PC-9 (cell line): ENCODE measurements around the gene FOXD1. TPM values are rescaled to one million over a fixed set of nuclear protein-coding genes. Genes with fewer than 3 reads are reported as not detected.

Source experiments
- BruUV-seq: library from RNA; stranded (reverse); fragments of 400-500 nt; replicated peaks from 2 replicates; lab custom pipeline; 2021; lab: Mats Ljungman, UMichigan
- CTCF ChIA-PET: fragments of 300-600 bp; sonication (Branson Sonifier 250); formaldehyde crosslinking; loops from one replicate; lab custom pipeline; 2022; ENCODE audit warnings: antibody characterized with exemption; lab: Charles Lee
- POLR2A ChIA-PET: fragments of 300-600 bp; sonication (Branson Sonifier 250); formaldehyde crosslinking; loops from one replicate; lab custom pipeline; 2022; ENCODE audit warnings: antibody characterized with exemption; ENCODE audit not compliant: unreplicated experiment; lab: Charles Lee
- DNase-seq, 2 experiments: peaks; one replicate each; pipeline versions ENCODE4 v3.0.0 to v3.0.0-alpha.2; 2015 to 2022; ENCODE audit warnings: mixed read lengths in 1 of 2
- H2AFZ ChIP-seq: fragments of 200-600 bp; sonication (generic); 2 replicates; pipeline ENCODE4 v1.8.1; 2017; ENCODE audit warnings: antibody characterized with exemption
- H3F3A ChIP-seq: fragments of 200-600 bp; sonication (generic); 2 replicates; pipeline ENCODE4 v1.8.1; 2017; ENCODE audit warnings: antibody characterized with exemption, mild to moderate bottlenecking, low read depth; ENCODE audit not compliant: insufficient read depth
- H3K27ac ChIP-seq: fragments of 200-600 bp; sonication (generic); 2 replicates; pipeline ENCODE4 v1.6.1; 2016; ENCODE audit warnings: mixed run types
- H3K27me3 ChIP-seq: fragments of 200-600 bp; sonication (generic); 2 replicates; pipeline ENCODE4 v1.6.1; 2016; ENCODE audit warnings: low read depth, mixed run types; ENCODE audit not compliant: insufficient read depth
- H3K36me3 ChIP-seq: fragments of 200-600 bp; sonication (generic); 2 replicates; pipeline ENCODE4 v1.6.1; 2016; ENCODE audit warnings: low read depth, mixed run types
- H3K4me1 ChIP-seq: fragments of 200-600 bp; sonication (generic); replicated peaks from 2 replicates; pipeline ENCODE4 v1.6.1; 2016; ENCODE audit warnings: mixed run types; ENCODE audit not compliant: insufficient read depth
- H3K4me2 ChIP-seq: fragments of 200-600 bp; sonication (generic); 2 replicates; pipeline ENCODE4 v1.6.1; 2017; ENCODE audit warnings: mixed run types
- H3K4me3 ChIP-seq: fragments of 200-600 bp; sonication (generic); 2 replicates; pipeline ENCODE4 v1.6.1; 2016; ENCODE audit warnings: mixed run types
- H3K79me2 ChIP-seq: fragments of 200-600 bp; sonication (generic); 2 replicates; pipeline ENCODE4 v1.6.1; 2017; ENCODE audit warnings: low read depth, mixed run types
- H3K9me2 ChIP-seq: fragments of 200-600 bp; sonication (generic); 2 replicates; pipeline ENCODE4 v1.8.1; 2017; ENCODE audit warnings: mild to moderate bottlenecking; ENCODE audit not compliant: insufficient read depth
- H3K9me3 ChIP-seq: fragments of 200-600 bp; sonication (generic); 2 replicates; pipeline ENCODE4 v1.8.1; 2016; ENCODE audit warnings: low read depth; ENCODE audit not compliant: insufficient read depth
- H4K20me1 ChIP-seq: fragments of 200-600 bp; sonication (generic); 2 replicates; pipeline ENCODE4 v1.8.1; 2017; ENCODE audit not compliant: insufficient read depth
- EZH2 ChIP-seq: fragments of 200-600 bp; sonication (generic); IDR thresholded peaks from 2 replicates; pipeline ENCODE4 v1.8.0; 2017; ENCODE audit warnings: antibody characterized with exemption, low read depth
- intact Hi-C: fragments of 100-400 bp; cut with micrococcal nuclease; formaldehyde crosslinking; loops from one replicate; pipeline ENCODE4 v1.10.0; 2022; ENCODE audit not compliant: unreplicated experiment
- total RNA-seq: library from RNA; stranded (reverse); gene quantifications from 2 replicates; pipeline ENCODE4 v1.2.3, GENCODE V29; 2021
- TF ChIP-seq, protein P1 (sequence below): fragments of 200-600 bp; sonication (generic); conservative IDR thresholded peaks from 2 replicates; pipeline ENCODE4 v1.6.1; 2017; ENCODE audit warnings: mixed run types, antibody characterized with exemption, mild to moderate bottlenecking, moderate library complexity

Gene FOXD1
- total RNA-seq, 1 experiment from 2014 or later = 4.1 TPM

DNA sequence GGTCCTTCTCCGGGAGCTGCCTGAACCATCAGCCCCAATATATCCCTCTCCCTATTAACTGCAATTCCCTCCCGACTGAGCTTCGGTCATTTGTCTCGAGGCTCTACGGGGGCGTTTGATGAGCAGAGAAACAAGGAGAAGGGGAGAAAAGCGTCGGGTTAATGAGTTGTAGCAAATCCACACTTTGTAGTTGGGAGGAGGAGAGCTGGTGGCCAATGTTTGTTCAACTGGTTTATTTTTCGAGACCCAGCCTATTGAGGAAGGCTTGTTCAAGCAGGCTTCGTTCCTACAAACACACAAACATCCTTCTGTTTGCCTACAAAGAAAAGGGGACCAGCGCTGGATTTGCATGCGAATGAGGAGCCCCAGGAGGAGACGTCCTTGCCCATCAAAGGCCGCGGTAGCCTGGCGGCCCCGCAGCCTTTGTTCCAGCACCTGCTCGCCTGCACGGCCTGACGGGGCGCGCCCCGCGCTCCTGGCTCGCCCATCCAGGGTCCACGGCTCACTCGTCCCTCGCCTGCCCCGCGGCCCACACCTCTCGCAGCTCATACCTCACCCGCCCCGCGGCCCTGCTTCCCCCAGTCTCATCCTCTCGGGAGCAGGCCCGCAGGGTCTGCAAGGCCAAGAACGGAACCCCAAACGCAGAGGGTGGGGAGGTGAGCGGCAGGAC is 4.6 kb downstream of the FOXD1 start:
- DNase-seq = no peak
- H3K27ac ChIP-seq = no peak overlapping the region
- POLR2A ChIA-PET = no interaction called here
- peaks cover 23% of the 10 kb centered on the region for H3K79me2 ChIP-seq
- no peaks in the 10 kb centered on the region for H3K9me2 ChIP-seq
- no peak for TF ChIP-seq EZH2
- TF ChIP-seq, protein P1, sequence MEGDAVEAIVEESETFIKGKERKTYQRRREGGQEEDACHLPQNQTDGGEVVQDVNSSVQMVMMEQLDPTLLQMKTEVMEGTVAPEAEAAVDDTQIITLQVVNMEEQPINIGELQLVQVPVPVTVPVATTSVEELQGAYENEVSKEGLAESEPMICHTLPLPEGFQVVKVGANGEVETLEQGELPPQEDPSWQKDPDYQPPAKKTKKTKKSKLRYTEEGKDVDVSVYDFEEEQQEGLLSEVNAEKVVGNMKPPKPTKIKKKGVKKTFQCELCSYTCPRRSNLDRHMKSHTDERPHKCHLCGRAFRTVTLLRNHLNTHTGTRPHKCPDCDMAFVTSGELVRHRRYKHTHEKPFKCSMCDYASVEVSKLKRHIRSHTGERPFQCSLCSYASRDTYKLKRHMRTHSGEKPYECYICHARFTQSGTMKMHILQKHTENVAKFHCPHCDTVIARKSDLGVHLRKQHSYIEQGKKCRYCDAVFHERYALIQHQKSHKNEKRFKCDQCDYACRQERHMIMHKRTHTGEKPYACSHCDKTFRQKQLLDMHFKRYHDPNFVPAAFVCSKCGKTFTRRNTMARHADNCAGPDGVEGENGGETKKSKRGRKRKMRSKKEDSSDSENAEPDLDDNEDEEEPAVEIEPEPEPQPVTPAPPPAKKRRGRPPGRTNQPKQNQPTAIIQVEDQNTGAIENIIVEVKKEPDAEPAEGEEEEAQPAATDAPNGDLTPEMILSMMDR = no peak
- peaks cover under 1% of the 10 kb centered on the region; the same call in 1 of the 2 replicates for H3F3A ChIP-seq
- no peaks in the 10 kb centered on the region for H3K9me3 ChIP-seq
- no peaks in the 10 kb centered on the region for H3K36me3 ChIP-seq
- peaks cover 13% of the 10 kb centered on the region for H3K4me1 ChIP-seq
- H3K4me3 ChIP-seq = no peak overlapping the region
- BruUV-seq = no TSS peak
- no peak overlapping the region for H2AFZ ChIP-seq
- H4K20me1 ChIP-seq = no peaks in the 10 kb centered on the region
- H3K4me2 ChIP-seq = no peak overlapping the region
- H3K27me3 ChIP-seq = no peaks in the 10 kb centered on the region
- intact Hi-C loops = no loop called here
- CTCF ChIA-PET = no interaction called here

DNA sequence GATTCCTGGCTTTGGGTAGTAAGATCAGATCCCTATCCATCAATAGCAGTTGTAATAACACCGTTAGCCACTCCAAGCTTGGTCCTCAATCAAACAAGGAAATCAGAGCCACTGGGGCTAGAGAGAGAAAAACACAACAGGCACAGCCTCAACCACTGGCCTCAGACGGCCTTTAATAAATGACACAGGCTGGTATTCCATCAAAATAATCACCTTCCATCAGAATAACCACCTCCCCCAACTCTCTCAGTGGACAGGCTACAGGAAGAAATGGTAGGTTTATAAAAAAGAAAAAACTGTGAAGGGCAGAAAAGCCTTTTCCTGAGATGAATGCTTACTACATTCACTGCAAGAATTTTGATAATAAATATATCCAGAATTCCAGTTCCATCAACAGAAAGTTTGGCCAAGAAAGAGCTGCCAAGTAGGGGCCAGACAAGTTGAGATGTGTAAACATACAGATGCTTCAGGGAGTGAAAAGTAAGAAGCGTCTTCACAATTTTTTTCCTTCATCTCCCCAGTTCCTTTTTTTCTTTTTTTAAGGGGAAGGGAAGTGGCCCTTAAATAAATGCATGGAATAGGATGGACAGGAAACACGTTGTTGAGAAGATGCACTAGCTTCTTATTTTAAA is 5.5 kb downstream of the FOXD1 start:
- Histone ChIP-seq H4K20me1 (no peaks in the 10 kb centered on the region), H3K9me2 (no peaks in the 10 kb centered on the region), H3K79me2 (peaks cover 23% of the 10 kb centered on the region), H3K9me3 (no peaks in the 10 kb centered on the region), H3F3A (no peaks in the 10 kb centered on the region), H3K4me2 (no peak overlapping the region), H3K4me3 (no peak overlapping the region), H2AFZ (no peak overlapping the region), H3K36me3 (no peaks in the 10 kb centered on the region), H3K27me3 (no peaks in the 10 kb centered on the region), H3K4me1 (peaks cover 13% of the 10 kb centered on the region), H3K27ac (no peak overlapping the region)
- no TSS peak for BruUV-seq
- ChIA-PET CTCF (no interaction called here), POLR2A (no interaction called here)
- DNase-seq = no peak
- intact Hi-C loops = no loop called here
- TF ChIP-seq, protein P1 = no peak
- no peak for TF ChIP-seq EZH2

DNA sequence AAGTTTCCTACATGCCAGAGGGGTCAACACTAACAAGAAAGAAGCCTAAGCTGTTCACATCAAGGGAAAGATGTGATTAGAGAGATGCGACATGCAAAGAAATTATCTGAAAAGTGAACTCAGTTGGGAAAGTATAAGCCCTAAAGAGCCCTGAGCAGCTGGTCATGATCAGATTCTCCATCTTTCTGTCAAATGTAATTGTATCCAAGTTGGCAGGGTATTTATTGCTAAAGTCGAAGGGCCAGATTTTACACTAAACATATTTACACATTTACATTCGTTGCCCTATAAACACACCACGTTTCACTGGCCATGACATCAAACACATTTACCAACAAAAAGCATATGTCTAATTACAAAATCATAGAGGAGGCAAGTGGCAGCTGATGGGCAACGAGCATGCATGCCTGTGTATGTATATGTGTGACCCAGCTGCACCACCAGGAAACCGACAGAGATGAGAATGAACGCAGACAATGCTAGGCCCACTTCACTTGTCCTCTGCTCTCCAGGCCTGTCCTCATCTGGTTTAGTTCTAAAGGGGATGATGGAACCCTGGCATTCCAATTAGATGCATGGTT is 6.3 kb downstream of the FOXD1 start:
- Histone ChIP-seq H3K9me3 (no peaks in the 10 kb centered on the region), H2AFZ (no peak overlapping the region), H3K4me3 (no peak overlapping the region), H3K27ac (no peak overlapping the region), H3K4me2 (no peak overlapping the region), H3K4me1 (peaks cover 13% of the 10 kb centered on the region), H3K79me2 (peaks cover 23% of the 10 kb centered on the region), H3K9me2 (no peaks in the 10 kb centered on the region), H4K20me1 (no peaks in the 10 kb centered on the region), H3F3A (no peaks in the 10 kb centered on the region), H3K27me3 (no peaks in the 10 kb centered on the region), H3K36me3 (no peaks in the 10 kb centered on the region)
- TF ChIP-seq, protein P1 = no peak
- no peak for TF ChIP-seq EZH2
- no peak for DNase-seq
- BruUV-seq = no TSS peak
- POLR2A ChIA-PET = no interaction called here
- CTCF ChIA-PET = no interaction called here
- intact Hi-C loops = no loop called here
